HG02938 (cell line): Measurements from ENCODE around the gene LRGUK.
"Not testable (repeated sequence)": the region's sequence is repeated elsewhere in the genome, so short reads cannot be mapped to it uniquely, and the experiment has no call there.

Experiments used
- ATAC-seq: cut with Tn5 transposase; IDR thresholded peaks from one replicate; pipeline ENCODE4 v1.9.1; 2021; ENCODE audit warnings: mild to moderate bottlenecking, moderate library complexity; ENCODE audit not compliant: unreplicated experiment

The LRGUK gene

GRCh38 chr7:134220236-134220635, 93.1 kb downstream of the LRGUK start:
- no peak for ATAC-seq

DNA sequence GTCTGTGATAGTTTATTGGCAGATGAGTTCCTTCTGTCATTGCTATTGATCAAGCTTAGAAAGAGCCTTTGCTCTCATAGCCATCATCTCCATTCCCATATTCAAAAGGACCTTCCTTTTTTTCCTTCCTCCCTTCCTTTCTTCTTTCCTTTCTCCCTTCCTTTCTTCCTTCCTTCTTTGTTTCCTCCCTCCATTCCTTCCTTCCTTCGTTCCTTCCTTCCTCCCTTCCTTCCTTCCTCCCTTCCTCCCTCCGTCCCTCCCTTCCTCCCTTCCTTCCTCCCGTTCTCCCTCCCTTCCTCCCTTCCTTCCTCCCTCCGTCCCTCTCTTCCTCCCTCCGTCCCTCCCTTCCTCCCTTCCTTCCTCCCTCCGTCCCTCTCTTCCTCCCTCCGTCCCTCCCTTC, 104.2 kb downstream of the LRGUK start:
- not testable (repeated sequence) for ATAC-seq

DNA sequence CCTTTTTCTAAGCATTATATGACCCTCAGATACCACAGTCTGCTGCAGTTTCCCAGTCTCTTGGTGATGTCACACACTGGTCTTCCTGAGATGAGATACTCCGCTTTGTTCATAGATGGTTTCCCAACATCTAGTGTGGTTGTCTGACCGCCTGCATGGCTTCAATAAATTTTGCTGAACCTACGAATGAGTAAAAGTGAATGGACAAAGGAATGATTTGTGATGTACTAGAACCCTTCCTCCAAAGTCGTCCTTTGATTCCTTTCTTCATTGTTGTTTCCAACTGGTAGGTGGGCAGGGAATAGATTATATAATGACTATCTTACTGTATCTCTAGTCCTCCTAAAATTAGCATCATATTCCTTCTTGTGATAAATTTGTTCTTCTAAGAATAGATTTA, 107.1 kb downstream of the LRGUK start:
- ATAC-seq, result no peak

GRCh38 chr7:134245253-134245652, 118.1 kb downstream of the LRGUK start:
- ATAC-seq, result no peak

DNA sequence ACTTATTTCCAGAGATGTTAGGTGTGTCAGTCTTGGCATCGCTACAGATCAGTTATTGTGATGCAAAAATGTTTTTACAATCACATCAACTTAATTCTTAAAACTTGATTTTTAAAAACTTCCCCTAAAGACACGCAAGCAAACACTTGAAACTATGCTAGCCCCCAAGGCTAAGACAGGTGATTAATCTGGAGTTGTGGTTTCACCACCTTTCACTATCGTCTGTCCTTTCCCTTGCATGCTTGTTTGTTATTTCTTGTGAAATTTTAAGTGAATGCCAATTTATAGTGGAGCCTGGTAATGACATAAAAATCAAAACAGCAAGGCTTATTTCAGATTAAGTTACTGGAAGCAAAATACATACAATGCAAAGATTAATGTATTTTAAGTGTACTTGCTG, 119.2 kb downstream of the LRGUK start:
- no peak for ATAC-seq

GRCh38 chr7:134246761-134247160, 119.6 kb downstream of the LRGUK start:
- no peak for ATAC-seq

DNA sequence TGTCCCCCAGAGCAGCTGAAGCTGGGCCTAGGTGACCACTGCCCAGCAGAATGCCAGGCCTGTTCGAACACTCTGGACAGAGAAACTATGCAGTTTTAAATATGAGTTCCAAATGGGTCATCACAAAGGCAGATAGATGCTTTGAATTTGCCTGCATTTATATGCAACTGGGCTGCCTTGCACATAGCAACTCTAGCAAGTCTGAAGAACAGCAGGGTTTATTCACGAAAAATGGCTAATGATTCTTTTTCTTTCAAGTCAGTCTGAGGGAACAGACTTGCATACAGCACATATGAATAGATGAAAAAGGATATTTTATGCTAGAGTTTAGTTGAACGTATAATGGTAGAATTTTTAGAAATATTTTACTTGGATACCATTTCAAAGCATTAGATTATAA, 121.1 kb downstream of the LRGUK start:
- no peak for ATAC-seq

DNA sequence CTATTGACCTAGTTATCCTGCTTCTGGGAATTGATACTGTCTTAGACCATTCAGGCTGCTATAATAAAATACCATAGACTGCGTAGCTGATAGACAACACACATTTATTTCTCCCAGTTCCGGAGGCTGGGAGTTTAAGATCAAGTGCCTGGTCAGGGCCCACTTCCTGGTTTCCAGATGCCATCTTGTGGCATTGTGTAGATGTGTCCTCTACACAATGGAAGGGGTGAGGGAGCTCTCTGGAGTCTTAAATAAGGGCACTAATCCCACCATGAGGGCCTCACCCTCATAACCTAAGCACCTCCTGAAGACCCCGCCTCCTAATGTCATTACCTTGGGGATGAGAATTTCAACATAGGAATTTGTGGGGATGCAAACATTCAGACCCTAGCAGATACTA, 127.2 kb downstream of the LRGUK start:
- ATAC-seq, result no peak

DNA sequence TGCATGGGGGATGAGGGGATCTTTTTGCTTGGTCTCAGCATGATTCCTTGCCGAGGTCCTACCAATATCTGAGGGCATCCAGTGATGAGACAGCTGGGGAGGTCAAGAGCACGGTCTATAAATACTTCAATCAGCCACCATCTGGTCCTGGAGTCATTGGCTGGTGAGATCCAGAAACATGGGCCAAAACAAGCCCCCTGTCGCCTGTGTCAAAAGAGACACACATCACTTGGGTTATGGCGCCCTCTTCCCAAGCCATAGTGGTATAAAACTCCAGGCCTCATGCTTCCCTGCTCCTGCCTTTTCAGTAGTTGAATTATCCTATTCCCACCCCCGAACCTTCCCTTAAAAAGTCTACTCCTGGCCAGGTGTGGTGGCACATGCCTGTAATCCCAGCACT, 128.7 kb downstream of the LRGUK start:
- no peak for ATAC-seq

GRCh38 chr7:134262322-134262721, 135.2 kb downstream of the LRGUK start:
- ATAC-seq, result no peak

DNA sequence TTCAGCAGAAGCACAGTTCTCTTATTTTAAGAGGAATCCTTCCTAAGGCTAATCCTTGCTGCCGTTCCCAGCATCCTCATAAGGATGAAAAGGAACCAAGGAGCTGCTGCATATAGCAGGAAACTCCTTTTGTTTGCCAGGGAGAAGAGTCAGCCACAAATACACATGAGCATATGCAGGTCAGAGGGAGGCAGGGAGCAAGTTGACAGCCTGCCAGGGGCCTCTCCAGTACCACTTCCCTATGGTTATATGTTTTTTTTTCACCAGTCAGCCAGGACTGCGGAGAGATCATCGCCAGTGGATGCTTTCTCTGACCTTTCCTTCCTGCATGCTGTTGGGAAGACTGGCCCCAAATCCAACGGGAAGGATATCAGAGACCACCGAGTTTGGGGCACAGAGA, 149.8 kb downstream of the LRGUK start:
- ATAC-seq, result no peak

DNA sequence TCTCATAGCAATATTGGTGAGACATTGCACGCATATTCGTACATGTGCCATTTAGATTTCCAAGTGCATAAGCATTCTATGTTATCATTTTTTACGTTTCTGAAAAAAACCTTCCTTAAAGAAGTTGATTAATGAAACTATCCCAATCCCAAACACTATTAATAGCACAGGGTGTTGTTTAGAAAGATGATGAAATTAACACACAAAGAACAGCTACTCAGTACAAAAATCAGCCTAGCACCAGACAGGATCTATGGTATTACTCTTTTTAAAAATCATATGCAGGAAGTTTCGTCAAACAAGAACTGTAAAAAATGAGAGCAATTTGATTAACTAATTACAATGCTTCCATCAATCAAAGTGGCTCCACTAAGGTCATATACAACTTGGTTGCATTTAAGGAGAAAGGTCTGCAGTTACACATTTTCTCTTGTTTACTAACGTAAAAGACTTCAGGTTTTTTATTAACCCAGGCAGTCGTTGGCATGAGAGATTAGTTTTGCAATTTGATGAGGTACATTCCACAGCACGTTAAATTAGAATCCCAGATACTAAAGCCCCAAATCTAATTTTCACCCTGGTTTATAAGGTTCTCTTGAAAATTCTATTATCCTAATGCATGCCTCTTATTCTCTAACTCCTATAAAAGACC, 151.5 kb downstream of the LRGUK start:
- ATAC-seq, result no peak

GRCh38 chr7:134279336-134279735, 152.2 kb downstream of the LRGUK start:
- no peak for ATAC-seq

DNA sequence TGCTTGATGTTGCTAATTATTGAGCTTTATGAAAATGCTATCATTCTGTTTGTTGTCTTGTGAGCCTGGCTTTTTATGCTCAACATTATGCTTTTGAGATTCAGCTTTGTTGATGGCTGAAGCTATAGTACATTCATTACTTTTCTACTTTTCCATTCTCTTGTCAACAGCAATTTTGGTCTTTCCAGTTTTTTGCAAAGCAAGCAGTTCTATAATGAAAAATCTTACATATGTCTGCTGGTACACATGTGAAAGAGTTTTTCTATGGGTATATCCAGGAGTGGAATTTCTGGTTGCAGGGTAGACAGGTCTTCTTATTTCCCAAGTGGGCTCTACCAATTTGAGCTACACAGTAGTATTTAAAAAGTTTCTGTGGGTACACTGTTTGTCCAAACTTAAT, 152.8 kb downstream of the LRGUK start:
- no peak for ATAC-seq

DNA sequence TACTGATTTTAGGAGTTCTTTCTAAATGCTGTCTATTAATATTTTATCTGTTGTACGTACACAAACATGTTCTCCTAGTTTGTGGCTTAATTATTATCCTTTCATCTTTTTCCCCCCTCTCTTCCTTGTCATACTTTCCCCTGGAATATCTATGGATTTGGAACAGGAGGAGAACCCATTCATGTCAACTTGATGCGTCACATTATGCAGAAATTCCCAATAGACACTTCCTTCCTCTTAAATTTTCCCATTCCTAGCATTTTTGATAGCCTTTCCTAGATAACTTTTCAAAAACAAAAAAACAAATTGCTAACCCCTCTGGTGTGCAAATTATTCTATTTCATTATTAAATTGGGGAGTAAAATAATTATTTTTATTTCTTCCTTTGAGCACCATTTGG, 153.4 kb downstream of the LRGUK start:
- ATAC-seq, result no peak

- no peak for ATAC-seq
Observed at GRCh38 chr7:134284011-134284410, 156.9 kb downstream of the LRGUK start.

- ATAC-seq, result no peak
Observed at GRCh38 chr7:134284952-134285351, 157.8 kb downstream of the LRGUK start.

DNA sequence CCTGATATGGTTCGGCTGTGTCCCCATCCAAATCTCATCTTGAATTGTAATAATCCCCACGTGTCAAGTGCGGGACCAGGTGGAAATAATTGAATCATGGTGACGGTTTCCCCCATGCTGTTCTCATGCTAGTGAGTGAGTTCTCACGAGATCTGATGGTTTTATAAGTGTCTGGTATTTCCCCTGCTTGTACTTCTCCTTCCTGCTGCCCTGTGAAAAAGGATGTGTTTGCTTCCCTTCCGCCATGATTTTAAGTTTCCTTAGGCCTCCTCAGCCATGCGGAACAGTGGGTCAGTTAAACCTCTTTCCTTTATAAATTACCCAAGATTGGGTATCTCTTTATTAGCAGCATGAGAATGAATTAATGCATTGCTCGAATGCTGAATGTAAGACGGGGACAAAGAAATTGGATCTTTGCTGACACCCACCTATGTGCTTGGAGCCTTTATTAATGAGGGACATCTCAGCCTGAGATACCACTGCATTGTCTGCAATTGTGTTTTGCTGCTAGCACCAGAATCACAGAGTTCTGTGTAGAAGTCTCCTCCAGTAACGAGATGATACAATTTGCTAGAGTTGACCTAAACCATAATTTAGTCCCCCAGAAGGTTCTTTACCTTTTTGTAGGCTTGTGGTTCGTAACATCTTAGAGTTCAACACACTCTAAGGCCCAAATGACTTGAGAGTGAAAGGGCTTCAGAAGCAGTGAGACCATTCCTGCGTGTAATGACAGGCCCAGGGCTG, 160.9 kb downstream of the LRGUK start:
- no peak for ATAC-seq

GRCh38 chr7:134289423-134289822, 162.3 kb downstream of the LRGUK start:
- no peak for ATAC-seq

GRCh38 chr7:134289841-134290240, 162.7 kb downstream of the LRGUK start:
- no peak for ATAC-seq

- no peak for ATAC-seq
Observed at GRCh38 chr7:134290286-134290685, 163.1 kb downstream of the LRGUK start.

DNA sequence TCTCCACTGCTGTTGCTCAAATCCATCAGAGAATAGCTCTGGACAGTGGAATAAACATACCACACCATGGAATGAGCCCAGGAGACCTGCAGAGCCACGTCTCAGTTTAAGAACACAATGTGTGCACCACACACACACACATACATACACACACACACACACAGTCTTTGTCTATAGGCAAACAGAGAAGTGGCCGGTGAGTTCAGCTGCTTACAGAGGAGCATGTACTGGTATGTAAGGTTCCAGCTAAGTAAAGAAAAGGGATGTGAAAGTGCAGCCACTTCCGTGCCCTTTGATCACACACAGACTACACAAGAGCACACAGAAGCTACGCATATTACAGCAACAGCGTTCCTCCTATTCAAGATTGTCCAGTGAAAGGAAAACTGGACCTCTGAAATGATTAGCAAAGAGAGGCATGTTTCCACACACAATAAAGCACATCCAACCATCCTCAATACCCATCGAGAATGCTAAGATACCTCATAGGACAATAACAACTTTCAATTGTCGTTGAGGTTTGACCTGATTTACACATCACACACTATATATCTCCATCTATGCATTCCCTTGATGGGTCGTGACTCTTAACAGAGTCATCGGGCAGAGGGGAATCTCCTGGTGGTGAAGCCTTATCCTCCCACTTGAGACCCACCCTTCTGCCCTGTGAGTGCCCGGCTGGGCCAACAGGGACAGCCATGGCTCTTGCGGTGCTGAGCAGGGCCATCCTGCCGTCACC, 166.0 kb downstream of the LRGUK start:
- ATAC-seq, result peak; percentile 100
